GM12801 (cell line): ENCODE measurements around the gene CDH23.

Experiments
- TF ChIP-seq, protein P1 (sequence below): IDR thresholded peaks from one replicate; pipeline ENCODE4 v1.5.1; 2011; ENCODE audit warnings: control low read depth; ENCODE audit not compliant: insufficient read length; ENCODE audit errors: extremely low read depth

Gene CDH23

DNA sequence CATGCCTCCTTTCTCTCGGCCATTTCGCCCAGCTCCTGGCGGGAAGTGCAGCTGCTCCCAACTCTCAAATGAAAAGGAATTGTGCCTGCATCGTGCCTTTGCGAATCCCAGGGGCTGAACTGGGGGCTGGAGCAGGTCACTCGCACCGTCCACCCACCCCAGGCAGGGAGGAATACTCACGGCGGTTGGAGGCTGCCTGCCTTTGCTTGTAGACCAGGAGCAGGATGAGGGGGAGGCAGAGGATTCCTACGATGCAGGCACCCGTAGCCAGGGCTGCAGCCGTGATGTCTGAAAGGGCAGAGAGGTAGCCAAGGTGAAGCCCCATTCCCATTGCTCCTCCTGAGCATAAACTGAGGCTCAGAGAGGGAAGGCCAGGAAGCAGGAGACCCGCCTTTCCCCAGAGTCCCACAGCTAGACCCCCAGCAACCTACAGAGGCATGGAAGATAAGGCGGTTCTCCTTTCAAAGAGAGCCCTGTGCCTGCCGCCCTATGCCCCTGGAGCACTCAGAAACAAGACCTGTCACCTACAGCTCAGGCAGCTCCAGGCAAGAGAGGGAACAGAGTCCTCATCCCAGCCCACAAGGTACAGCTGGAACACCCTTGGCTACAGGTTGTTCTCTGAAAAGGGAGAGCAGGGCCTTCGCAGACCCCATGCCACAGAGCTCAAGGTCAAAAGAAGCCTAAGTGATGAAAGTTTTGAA is 358.6 kb downstream of the CDH23 start:
- TF ChIP-seq, protein P1, sequence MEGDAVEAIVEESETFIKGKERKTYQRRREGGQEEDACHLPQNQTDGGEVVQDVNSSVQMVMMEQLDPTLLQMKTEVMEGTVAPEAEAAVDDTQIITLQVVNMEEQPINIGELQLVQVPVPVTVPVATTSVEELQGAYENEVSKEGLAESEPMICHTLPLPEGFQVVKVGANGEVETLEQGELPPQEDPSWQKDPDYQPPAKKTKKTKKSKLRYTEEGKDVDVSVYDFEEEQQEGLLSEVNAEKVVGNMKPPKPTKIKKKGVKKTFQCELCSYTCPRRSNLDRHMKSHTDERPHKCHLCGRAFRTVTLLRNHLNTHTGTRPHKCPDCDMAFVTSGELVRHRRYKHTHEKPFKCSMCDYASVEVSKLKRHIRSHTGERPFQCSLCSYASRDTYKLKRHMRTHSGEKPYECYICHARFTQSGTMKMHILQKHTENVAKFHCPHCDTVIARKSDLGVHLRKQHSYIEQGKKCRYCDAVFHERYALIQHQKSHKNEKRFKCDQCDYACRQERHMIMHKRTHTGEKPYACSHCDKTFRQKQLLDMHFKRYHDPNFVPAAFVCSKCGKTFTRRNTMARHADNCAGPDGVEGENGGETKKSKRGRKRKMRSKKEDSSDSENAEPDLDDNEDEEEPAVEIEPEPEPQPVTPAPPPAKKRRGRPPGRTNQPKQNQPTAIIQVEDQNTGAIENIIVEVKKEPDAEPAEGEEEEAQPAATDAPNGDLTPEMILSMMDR, result no peak

GRCh38 chr10:71756311-71757191 is 359.8 kb downstream of the CDH23 start:
- TF ChIP-seq, protein P1, result no peak

GRCh38 chr10:71757399-71757922 is 360.7 kb downstream of the CDH23 start:
- TF ChIP-seq, protein P1, result no peak

- TF ChIP-seq, protein P1, result no peak
These were observed 364.4 kb downstream of the CDH23 start for GRCh38 chr10:71761105-71761511.

GRCh38 chr10:71761541-71762113 is 364.9 kb downstream of the CDH23 start:
- TF ChIP-seq, protein P1, result no peak

DNA sequence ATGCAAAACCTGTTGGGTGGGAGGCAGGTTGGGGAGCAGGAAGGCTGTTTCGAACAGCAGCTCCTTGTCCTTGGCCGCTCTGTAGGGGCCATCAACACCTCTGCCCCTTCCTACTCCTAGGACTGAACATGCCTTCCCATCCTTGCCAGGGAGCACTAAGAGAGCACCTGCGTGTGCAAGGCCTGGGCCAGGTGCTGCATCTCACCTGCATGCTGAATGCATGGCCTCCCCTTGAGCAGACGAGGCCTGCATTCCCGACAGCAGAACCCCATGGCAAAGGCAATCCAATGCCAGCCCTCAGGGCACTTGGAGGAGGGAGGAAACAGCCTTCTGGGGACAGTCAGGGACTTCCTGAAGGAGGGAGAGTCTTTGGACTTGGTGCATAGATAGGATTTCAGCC is 365.6 kb downstream of the CDH23 start:
- TF ChIP-seq, protein P1, result no peak
